Adrenal gland (tissue), 12 donors: Measurements from ENCODE around the gene CAPN8. TPM values are rescaled to one million over a fixed set of nuclear protein-coding genes. Genes with fewer than 3 reads are reported as not detected.

Source experiments
- DNase-seq, 7 donors: peaks; one replicate each; pipeline ENCODE4 v3.0.0-alpha.2; 2019 to 2020
- H3K27ac ChIP-seq, 5 donors: fragments of 200-600 bp; sonication (generic) in 4 of 5; 1 replicate in 3 of 5; 2 replicates in 2 of 5; pipeline versions ENCODE4 v1.5.1 to v1.8.0; 2016 to 2020; ENCODE audit warnings: mild to moderate bottlenecking in 1 of 5
- H3K27me3 ChIP-seq: fragments of 200-600 bp; 2 replicates; pipeline ENCODE4 v1.8.0; 2021
- H3K36me3 ChIP-seq, 2 donors: fragments of 200-600 bp; replicated peaks in 1 of 2; 1 replicate in 1 of 2; 2 replicates in 1 of 2; pipeline versions ENCODE4 v1.5.1 to v1.8.0; 2018 to 2022
- H3K4me1 ChIP-seq, 2 donors: fragments of 200-600 bp; replicated peaks in 1 of 2; 1 replicate in 1 of 2; 2 replicates in 1 of 2; pipeline versions ENCODE4 v1.5.1 to v1.8.0; 2018 to 2021
- H3K4me3 ChIP-seq, 4 donors: fragments of 200-600 bp; sonication (generic) in 3 of 4; one replicate each; pipeline ENCODE4 v1.5.1; 2016 to 2018
- H3K9me3 ChIP-seq, 3 donors: fragments of 200-600 bp; sonication (generic) in 1 of 3; replicated peaks in 1 of 3; 1 replicate in 2 of 3; 2 replicates in 1 of 3; pipeline versions ENCODE4 v1.5.1 to v1.8.0; 2016 to 2021
- POLR2A ChIP-seq, 2 donors: fragments of 450-650 bp; IDR thresholded peaks; one replicate each; pipeline ENCODE4 v1.6.1; 2017; ENCODE audit warnings: antibody characterized with exemption in 2 of 2, mild to moderate bottlenecking in 2 of 2, moderate library complexity in 1 of 2
- WGBS, 4 donors: extraction: QIAGEN DNeasy Blood & Tissue Kit in 2 of 4; methylation state at CpG; one replicate each; pipeline versions ENCODE4 v1.1.5 to v1.1.7; 2013 to 2017; 5-methylcytosine and 5-hydroxymethylcytosine counted together
- intact Hi-C, 2 donors: fragments of 100-400 bp; cut with DNase I; formaldehyde crosslinking; loops; one replicate each; pipeline versions ENCODE4 v1.14.1 to v1.15.0; 2022 to 2023
- polyA plus RNA-seq, 3 donors: library from polyadenylated mRNA; stranded (reverse); fragments of 200-250 nt in 2 of 3; fragments of 350-450 nt in 1 of 3; fragmentation: Illumina TruSeq in 1 of 3; extraction: RNeasy Lipid Tissue Mini Kit (QIAGEN cat#74804) in 1 of 3; gene quantifications; one replicate each; pipeline ENCODE4 v1.2.3, GENCODE V29; 2013 to 2014
- total RNA-seq, 9 donors: library from RNA; depleted of rRNA in 4 of 9; stranded (reverse); fragments of >200 nt in 4 of 9; fragments of 120-200 nt in 1 of 9; fragmentation: NEBNext Ultra II Directional in 1 of 9; extraction: Animal tissue kit (Norgen Biotek cat#: 25700) in 1 of 9; gene quantifications; one replicate each; pipeline versions ENCODE4 v1.1.0 to v1.2.4, GENCODE V29; 2013 to 2023
- TF ChIP-seq, protein P1 (sequence below), 6 experiments: fragments of 450-650 bp in 4 of 6; fragments of 200-600 bp in 2 of 6; sonication (generic) in 1 of 6; IDR thresholded peaks; 1 replicate in 5 of 6; 2 replicates in 1 of 6; pipeline versions ENCODE4 v1.5.1 to v1.8.0; 2016 to 2021; ENCODE audit warnings: antibody characterized with exemption in 6 of 6, mild to moderate bottlenecking in 2 of 6, moderate library complexity in 1 of 6
- donor health status: healthy with polysubstance abuse.
- donor health status: Bipolar disorder and iron deficiency.
- donor health status: DM: yes; HTN: yes; CAD: no.
- donor health status: DM: no; HTN: no; CAD: no.
- donor health status: DM: no; HTN: no; CAD: no.
- donor health status: DM: yes; HTN: yes; CAD: no.

Gene CAPN8
- total and polyA plus RNA-seq, 12 donors, result 0.14 to 1.7 (median 0.79) TPM; not detected in 4

DNA sequence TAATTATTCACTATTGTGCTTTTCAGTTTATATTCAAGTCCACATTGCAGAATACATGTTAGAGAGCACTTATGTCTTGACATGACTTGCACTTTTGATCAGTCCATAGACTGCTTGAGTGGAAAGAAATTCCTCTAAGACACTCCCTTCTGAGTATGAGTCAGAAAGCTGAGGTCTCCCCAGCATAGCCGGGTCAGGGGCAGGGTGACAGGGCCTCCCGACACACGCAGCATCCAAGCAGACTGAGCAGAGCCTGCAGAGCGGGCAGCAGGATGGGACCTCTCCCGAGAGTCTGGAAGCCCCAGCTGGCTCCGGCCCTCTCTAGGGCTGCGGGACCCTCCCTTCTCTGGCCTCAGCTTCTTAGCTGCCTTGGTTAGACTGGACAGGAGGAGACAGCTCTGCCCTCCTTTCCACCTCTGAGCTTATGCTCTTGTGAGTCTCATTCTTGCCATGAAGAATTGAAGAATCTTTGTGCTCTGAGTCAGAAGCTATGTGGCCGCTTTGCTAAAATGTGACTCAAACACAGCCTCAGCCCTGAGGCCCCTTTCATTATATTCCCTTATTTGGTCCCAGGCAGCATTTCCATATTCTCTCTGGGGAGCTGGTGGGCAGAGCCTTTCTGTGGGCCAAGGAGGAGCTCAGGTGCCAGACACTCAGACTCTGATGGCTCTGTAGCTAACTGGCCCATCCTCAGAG, 35.6 kb upstream of the CAPN8 start:
- H3K27me3 ChIP-seq, result no peaks in the 10 kb centered on the region
- peaks cover 18 to 26% of the 10 kb centered on the region in 2 donors for H3K4me1 ChIP-seq
- H3K4me3 ChIP-seq, result no peak overlapping the region
- no peaks in the 10 kb centered on the region for H3K36me3 ChIP-seq
- TF ChIP-seq POLR2A (IDR thresholded peaks at IDR 0.05), result peak in 1 of 2 donors; percentile 90
- TF ChIP-seq, protein P1, sequence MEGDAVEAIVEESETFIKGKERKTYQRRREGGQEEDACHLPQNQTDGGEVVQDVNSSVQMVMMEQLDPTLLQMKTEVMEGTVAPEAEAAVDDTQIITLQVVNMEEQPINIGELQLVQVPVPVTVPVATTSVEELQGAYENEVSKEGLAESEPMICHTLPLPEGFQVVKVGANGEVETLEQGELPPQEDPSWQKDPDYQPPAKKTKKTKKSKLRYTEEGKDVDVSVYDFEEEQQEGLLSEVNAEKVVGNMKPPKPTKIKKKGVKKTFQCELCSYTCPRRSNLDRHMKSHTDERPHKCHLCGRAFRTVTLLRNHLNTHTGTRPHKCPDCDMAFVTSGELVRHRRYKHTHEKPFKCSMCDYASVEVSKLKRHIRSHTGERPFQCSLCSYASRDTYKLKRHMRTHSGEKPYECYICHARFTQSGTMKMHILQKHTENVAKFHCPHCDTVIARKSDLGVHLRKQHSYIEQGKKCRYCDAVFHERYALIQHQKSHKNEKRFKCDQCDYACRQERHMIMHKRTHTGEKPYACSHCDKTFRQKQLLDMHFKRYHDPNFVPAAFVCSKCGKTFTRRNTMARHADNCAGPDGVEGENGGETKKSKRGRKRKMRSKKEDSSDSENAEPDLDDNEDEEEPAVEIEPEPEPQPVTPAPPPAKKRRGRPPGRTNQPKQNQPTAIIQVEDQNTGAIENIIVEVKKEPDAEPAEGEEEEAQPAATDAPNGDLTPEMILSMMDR (IDR thresholded peaks at IDR 0.05), result no peak
- intact Hi-C loops, result no loop called here
- WGBS, 4 donors, result 12 to 48% (median 30%) methylated on average over 3 to 8 of the region's 8 CpGs
- no peaks in the 10 kb centered on the region for H3K9me3 ChIP-seq
- peak; percentile 66 to 89 (median 80) for DNase-seq
- peak overlapping the region; percentile 65 to 93 (median 88) for H3K27ac ChIP-seq

DNA sequence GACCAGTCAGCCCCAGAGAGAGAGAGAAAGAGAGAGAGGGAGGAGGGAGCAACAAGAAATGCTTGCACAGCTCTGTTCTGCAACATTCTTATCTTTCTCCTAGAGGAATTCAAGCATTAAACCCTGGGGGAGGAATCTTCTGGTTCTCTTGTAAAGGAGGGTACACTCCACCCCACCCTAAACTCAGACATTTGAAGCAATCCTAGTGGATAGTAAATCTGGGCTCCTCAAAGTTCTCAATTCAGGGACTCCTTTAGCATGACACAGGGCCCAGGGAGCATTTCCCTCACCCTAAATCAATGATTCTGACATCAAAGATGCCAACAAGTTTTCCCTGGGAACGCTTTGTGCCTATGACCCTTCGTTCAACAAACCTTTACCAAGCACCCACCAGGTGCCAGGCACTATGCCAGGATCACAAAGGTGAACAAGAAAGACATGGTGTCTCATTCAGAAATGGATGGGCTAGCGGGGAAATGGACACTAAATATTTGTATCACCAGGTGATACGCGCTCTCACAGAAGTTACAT, 35.0 kb upstream of the CAPN8 start:
- Histone ChIP-seq H3K36me3 (no peaks in the 10 kb centered on the region), H3K27ac (peak overlapping the region in 4 of 5 donors; percentile 86 to 93 (median 89)), H3K27me3 (no peaks in the 10 kb centered on the region), H3K4me1 (peaks cover 18 to 27% of the 10 kb centered on the region in 2 donors), H3K9me3 (no peaks in the 10 kb centered on the region), H3K4me3 (no peak overlapping the region)
- TF ChIP-seq, protein P1 (IDR thresholded peaks at IDR 0.05), result no peak
- TF ChIP-seq POLR2A (IDR thresholded peaks at IDR 0.05), result no peak
- intact Hi-C loops, result no loop called here
- DNase-seq, result peak in 1 of 7 donors; percentile 10
- 67 to 77% (median 70%) methylated on average over 5 of the region's 5 CpGs for WGBS, 4 donors

DNA sequence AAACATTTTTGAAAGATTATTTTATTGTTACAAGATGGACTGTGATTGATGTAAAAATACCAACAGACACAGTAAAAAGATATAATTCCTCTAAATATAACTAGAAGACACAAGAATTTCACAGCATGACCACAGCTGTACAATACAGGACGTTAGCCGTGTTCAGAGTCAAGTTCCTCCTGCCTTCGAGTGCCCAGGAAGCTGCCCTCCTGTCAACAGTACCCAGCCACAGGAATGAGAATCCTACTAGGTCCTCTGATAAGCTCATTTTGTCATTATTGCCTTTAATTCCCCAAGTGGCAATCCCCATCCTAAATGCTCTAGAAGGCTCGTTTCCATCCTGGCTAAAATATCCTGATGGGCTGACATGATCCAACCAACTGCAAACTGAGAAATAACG, 30.4 kb upstream of the CAPN8 start:
- WGBS, 4 donors, result 72 to 83% (median 73%) methylated on average over 5 of the region's 5 CpGs
- H3K27me3 ChIP-seq, result no peaks in the 10 kb centered on the region
- no peak overlapping the region for H3K4me3 ChIP-seq
- TF ChIP-seq, protein P1 (IDR thresholded peaks at IDR 0.05), result no peak
- no peak for TF ChIP-seq POLR2A (IDR thresholded peaks at IDR 0.05)
- no peak for DNase-seq
- H3K27ac ChIP-seq, result no peak overlapping the region
- H3K36me3 ChIP-seq, result no peaks in the 10 kb centered on the region
- H3K9me3 ChIP-seq, result no peaks in the 10 kb centered on the region
- intact Hi-C loops, result loop anchor here in 1 of 2 donors (5.0 kb wide), 1 partner anchor 356 kb away; no protein-coding TSS in a partner anchor
- H3K4me1 ChIP-seq, result peaks cover 7 to 28% of the 10 kb centered on the region in 2 donors

DNA sequence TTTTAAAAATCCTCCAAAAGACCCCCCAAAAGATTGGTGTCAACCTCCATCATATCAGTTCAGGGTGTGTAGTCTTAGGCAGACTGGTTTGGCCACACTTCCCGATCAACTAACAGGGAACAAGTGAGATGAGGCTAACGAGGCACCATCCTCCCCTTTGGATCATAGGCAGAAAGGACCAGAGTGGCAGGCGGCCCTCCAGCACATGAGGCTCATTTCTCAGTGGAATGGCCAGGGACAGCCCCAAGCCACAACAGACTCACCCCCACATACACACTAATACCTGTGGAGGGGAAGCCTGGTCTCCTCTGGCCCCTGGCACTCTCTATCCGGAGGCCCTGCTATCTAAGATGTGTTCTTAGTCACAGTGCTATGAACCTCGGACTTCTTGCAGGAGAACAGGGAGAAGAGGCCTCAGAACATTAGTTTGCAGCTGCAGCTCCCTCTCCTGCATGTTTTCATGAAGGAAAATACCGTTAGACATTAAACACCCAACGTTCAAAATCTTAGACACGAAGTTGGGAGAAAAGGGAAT, 29.6 kb upstream of the CAPN8 start:
- no peaks in the 10 kb centered on the region for H3K27me3 ChIP-seq
- no peak overlapping the region for H3K4me3 ChIP-seq
- WGBS, 4 donors, result 47 to 64% (median 59%) methylated on average over 6 to 8 of the region's 8 CpGs
- no peak for DNase-seq
- TF ChIP-seq, protein P1 (IDR thresholded peaks at IDR 0.05), result no peak
- TF ChIP-seq POLR2A (IDR thresholded peaks at IDR 0.05), result no peak
- peaks cover 0 to 19% of the 10 kb centered on the region in 2 donors for H3K4me1 ChIP-seq
- no peaks in the 10 kb centered on the region for H3K9me3 ChIP-seq
- intact Hi-C loops, result loop anchor here in 1 of 2 donors (5.0 kb wide), 1 partner anchor 357 kb away; no protein-coding TSS in a partner anchor
- no peak overlapping the region for H3K27ac ChIP-seq
- H3K36me3 ChIP-seq, result no peaks in the 10 kb centered on the region
